Measurements from ENCODE around the gene WDR19.

- no peak for TF ChIP-seq CTCF (IDR thresholded peaks at IDR 0.05 in 8 of 11, conservative IDR thresholded peaks at IDR 0.05 in 3 of 11)
- TF ChIP-seq POLR2A (IDR thresholded peaks at IDR 0.05) = no peak
- TF ChIP-seq POLR2AphosphoS5 (IDR thresholded peaks at IDR 0.05) = no peak
Measured at GRCh38 chr4:39302901-39303300, 120.6 kb downstream of the WDR19 start.

Measured in spleen (tissue), 7 donors.